VCaP (cell line): ENCODE results near the gene PLSCR4.

ENCODE experiments used
- H3K27ac ChIP-seq: fragments of 450-650 bp; 2 replicates; pipeline ENCODE4 v1.5.1; 2017
- TF ChIP-seq, protein P1 (sequence below): fragments of 450-650 bp; conservative IDR thresholded peaks from 2 replicates; pipeline ENCODE4 v1.5.1; 2017; ENCODE audit warnings: mild to moderate bottlenecking, moderate library complexity

Gene PLSCR4

DNA sequence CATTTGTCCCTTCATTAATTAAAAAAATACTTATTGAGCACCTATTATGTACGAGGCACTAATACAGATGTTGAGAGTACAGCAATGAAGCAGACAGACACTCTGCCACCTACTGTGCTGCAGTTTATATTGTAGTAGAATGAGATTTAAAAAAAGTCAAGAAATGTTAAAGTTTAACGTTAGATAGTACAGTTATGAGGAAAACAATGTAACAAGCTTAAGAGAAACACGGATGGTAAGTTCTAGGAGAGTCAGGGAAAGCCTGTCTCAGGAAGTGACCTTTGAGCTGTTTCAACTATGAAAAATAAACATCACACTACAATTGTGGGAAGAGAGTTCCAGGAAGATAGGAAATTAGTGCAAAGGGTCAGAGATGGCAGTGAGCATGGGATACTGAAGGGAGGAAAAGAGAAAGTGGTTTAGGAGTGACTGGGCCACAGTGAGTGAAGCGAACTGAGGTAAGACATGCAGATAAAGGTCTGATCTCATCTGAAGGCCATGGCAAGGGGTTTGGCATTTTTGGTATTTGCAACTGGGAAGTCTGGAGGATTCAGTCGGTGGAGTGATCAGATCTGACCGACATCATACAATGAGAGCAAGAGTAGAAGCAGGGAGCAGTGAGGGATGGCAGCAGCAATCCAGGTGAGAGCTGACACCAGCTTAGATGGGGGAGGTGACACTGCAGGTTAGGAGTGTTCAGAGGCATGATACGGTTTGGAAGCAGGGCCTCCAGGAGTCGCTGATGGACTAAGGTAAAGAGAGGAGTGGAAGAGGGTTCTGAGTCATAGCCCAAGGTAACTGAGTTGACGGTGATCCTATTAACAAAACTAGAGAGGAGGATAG lies 28.5 kb downstream of the PLSCR4 start:
- H3K27ac ChIP-seq, result no peak overlapping the region
- TF ChIP-seq, protein P1, sequence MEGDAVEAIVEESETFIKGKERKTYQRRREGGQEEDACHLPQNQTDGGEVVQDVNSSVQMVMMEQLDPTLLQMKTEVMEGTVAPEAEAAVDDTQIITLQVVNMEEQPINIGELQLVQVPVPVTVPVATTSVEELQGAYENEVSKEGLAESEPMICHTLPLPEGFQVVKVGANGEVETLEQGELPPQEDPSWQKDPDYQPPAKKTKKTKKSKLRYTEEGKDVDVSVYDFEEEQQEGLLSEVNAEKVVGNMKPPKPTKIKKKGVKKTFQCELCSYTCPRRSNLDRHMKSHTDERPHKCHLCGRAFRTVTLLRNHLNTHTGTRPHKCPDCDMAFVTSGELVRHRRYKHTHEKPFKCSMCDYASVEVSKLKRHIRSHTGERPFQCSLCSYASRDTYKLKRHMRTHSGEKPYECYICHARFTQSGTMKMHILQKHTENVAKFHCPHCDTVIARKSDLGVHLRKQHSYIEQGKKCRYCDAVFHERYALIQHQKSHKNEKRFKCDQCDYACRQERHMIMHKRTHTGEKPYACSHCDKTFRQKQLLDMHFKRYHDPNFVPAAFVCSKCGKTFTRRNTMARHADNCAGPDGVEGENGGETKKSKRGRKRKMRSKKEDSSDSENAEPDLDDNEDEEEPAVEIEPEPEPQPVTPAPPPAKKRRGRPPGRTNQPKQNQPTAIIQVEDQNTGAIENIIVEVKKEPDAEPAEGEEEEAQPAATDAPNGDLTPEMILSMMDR, result no peak

DNA sequence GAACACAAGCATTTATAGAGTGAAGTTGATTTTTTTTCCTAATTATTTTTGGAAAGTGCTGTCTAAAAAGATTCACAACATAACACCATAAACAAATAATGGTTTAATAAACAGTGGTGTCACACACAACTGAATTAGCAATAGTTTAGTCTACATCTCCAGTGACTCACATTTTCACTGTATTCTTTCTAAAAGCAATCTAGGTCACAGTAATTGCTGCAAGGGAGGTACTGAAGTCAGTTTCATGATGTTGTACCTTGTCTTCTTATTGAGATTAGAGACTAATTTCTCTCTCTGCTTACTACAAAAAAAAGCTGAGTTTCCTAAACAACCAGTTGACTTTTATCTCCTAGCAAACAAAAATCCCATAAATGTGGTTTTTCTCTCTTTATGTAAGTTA lies 29.6 kb downstream of the PLSCR4 start:
- no peak overlapping the region for H3K27ac ChIP-seq
- TF ChIP-seq, protein P1, result no peak

DNA sequence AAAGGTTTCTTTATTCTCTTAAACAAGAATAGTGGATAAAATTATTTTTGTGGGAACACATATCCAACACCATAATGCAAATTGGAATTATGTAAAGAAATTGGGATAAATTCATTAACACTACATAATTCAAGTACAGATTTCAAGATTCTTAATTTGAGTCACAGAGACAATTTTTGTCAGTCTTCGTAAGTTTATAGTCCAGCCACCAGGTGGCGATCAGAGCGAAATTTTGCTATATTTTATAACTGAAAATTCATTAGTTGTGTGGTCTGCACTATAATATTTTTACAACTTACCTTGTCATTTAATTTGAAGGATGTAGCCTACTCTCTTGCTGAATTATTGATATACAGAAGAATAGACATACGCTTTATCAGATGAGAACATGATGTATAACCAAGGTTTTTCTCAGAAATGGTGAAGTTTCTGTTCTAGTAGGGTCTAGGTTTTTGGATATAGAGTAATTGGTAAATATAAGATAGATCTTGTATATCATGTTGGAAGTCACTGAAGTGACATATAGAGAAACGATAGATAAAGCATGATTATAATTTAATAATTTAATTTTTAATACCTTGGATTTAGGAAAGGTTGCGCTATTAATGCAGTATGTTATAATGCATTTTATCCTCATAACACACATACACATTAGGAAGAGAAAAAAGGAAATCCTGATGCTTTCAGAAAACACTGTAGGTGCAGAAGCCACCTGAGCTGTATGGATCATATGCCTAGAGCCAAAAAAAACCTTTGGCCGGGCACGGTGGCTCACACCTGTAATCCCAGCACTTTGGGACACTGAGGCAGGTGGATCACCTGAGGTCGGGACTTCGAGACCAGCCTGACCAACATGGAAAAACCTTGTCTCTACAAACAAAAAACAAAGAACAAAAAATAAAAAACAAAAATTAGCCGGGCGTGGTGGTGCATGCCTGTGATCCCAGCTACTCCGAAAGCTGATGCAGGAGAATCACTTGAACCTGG lies 31.7 kb downstream of the PLSCR4 start:
- no peak overlapping the region for H3K27ac ChIP-seq
- TF ChIP-seq, protein P1, result peak; percentile 75

DNA sequence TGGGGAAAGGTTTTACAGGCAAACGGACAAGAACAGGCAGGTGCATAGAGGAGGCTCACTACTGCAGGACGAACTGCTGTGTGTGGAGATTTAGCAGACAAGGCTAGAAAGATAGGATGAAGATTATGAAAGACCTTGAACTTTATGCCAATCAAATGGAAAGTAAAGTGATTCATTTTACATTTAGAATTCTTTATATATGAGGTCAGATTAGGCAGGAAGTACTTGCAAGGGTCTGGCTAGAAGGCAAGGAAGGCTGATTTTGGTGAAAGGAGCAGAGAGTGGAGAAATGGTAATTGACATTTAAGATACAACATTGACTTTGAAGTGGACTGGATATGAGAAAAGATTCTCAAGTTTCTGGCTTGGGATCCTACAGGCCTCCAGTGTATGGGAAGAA lies 33.6 kb downstream of the PLSCR4 start:
- no peak overlapping the region for H3K27ac ChIP-seq
- TF ChIP-seq, protein P1, result no peak

DNA sequence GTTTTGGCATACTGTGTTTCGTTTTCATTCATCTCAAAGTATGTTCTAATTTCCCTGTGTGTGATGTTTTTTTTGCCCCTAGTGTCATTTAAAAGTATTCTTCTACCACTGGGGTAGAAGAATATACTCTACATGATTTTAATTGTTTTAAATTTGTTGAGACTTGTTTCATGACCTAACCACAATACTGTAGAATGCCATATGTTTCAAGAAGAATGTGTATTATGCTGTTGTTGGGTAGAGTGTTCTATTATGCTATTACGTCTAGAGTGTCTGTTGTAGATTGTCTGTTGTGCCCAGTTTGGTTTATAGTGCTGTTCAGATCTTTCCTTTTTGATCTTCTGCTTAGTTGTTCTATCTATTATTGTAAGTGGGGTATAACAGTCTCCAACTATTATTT lies 36.4 kb downstream of the PLSCR4 start:
- H3K27ac ChIP-seq, result no peak overlapping the region
- TF ChIP-seq, protein P1, result no peak

DNA sequence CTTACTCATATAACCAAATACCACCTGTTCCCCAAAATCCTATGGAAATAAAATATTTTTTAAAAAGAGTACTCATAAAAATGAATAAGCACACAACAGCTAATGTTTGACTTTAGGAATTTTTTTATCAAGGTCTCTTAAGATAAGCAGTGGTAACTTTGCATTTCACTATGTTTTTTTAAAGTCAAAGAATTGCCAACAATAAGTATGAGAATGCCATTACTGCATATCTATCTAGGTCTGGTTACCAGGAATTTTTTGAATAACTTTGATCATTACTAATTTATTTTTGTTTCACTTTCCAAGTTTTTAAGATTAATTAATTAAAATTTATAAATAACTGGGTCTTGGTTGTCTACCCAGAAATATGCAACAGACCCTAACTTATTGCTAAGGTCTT lies 41.5 kb downstream of the PLSCR4 start:
- TF ChIP-seq, protein P1, result no peak
- no peak overlapping the region for H3K27ac ChIP-seq

DNA sequence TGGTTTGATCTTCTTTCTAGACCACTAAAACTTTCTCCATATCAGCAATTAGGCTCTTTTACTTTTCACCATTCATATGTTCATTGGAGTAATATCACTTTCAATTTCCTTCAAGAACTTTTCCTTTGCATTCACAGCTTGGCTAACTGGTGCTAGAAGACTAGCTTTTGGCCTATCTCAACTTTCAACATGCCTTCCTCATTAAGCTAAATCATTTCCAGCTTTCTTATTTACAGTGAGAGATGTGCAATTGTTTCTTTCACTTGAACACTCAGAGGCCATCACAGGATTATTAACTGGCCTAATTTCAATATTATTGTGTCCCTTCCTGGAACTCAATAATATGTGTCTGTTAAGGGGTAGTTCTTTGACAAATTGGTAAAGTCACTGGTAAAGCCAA lies 47.1 kb downstream of the PLSCR4 start:
- no peak overlapping the region for H3K27ac ChIP-seq
- TF ChIP-seq, protein P1, result no peak
